GM12878 (cell line): ENCODE results near the gene RAB31.

Source experiments
- BCLAF1 ChIP-seq: fragments of 450-650 bp; IDR thresholded peaks from 2 replicates; pipeline ENCODE4 v1.6.1; 2017; ENCODE audit warnings: antibody characterized with exemption, mild to moderate bottlenecking, moderate library complexity
- CTCF ChIP-seq, 3 experiments: IDR thresholded peaks in 2 of 3; conservative IDR thresholded peaks in 1 of 3; 2 replicates each; pipeline ENCODE4 v1.5.1; 2011; ENCODE audit warnings: low read depth in 3 of 3, low read length in 3 of 3, mild to moderate bottlenecking in 3 of 3, control low read depth in 2 of 3, moderate library complexity in 2 of 3, inconsistent platforms in 1 of 3, mixed read lengths in 1 of 3; ENCODE audit not compliant: control insufficient read depth in 2 of 3, insufficient read depth in 1 of 3; ENCODE audit errors: extremely low read depth in 1 of 3
- ESRRA ChIP-seq: IDR thresholded peaks from 2 replicates; pipeline ENCODE4 v1.6.1; 2012; ENCODE audit warnings: mild to moderate bottlenecking, low read length, improper control_type of control experiment
- FOXM1 ChIP-seq: IDR thresholded peaks from 2 replicates; pipeline ENCODE4 v1.6.1; 2012; ENCODE audit warnings: low read depth, mild to moderate bottlenecking, inconsistent platforms, low read length, moderate library complexity
- GABPA ChIP-seq: IDR thresholded peaks from 2 replicates; pipeline ENCODE4 v1.6.1; 2014; ENCODE audit warnings: antibody characterized with exemption, low read depth, mild to moderate bottlenecking, inconsistent platforms
- JUND ChIP-seq: IDR thresholded peaks from 2 replicates; pipeline ENCODE4 v1.6.1; 2012; ENCODE audit warnings: low read depth, mild to moderate bottlenecking, low read length, improper control_type of control experiment, moderate library complexity
- MXI1 ChIP-seq: fragments of 150-350 bp; IDR thresholded peaks from 2 replicates; pipeline ENCODE4 v1.6.1; 2011; ENCODE audit warnings: low read depth, mild to moderate bottlenecking, inconsistent platforms, low read length, improper control_type of control experiment
- NFYB ChIP-seq: IDR thresholded peaks from 2 replicates; pipeline ENCODE4 v1.6.1; 2011; ENCODE audit warnings: low read depth, mild to moderate bottlenecking, low read length, improper control_type of control experiment, moderate library complexity; ENCODE audit not compliant: insufficient read depth
- YY1 ChIP-seq: IDR thresholded peaks from 2 replicates; pipeline ENCODE4 v1.6.1; 2011; ENCODE audit warnings: low read depth, mild to moderate bottlenecking, low read length
- ZZZ3 ChIP-seq: IDR thresholded peaks from 2 replicates; pipeline ENCODE4 v1.6.1; 2011; ENCODE audit warnings: low read depth; ENCODE audit not compliant: control insufficient read depth, insufficient read length

- TF ChIP-seq FOXM1 (no peak), MXI1 (no peak), BCLAF1 (no peak), CTCF (IDR thresholded peaks at IDR 0.05 in 2 of 3, conservative IDR thresholded peaks at IDR 0.05 in 1 of 3; ENCODE audit: control insufficient read depth in 2 of 3, extremely low read depth in 1 of 3, insufficient read depth in 1 of 3, low read depth in 3 of 3, low read length in 3 of 3) (no peak), YY1 (peak; percentile 73), ESRRA (no peak), GABPA (no peak), ZZZ3 (no peak), NFYB (no peak), JUND (no peak)
Measured at GRCh38 chr18:9869715-9870430, 161.8 kb downstream of the RAB31 start.
